ENCODE measurements around the gene SLC22A23.
"Not testable (repeated sequence)": the region's sequence is repeated elsewhere in the genome, so short reads cannot be mapped to it uniquely, and the experiment has no call there.

The SLC22A23 gene

DNA sequence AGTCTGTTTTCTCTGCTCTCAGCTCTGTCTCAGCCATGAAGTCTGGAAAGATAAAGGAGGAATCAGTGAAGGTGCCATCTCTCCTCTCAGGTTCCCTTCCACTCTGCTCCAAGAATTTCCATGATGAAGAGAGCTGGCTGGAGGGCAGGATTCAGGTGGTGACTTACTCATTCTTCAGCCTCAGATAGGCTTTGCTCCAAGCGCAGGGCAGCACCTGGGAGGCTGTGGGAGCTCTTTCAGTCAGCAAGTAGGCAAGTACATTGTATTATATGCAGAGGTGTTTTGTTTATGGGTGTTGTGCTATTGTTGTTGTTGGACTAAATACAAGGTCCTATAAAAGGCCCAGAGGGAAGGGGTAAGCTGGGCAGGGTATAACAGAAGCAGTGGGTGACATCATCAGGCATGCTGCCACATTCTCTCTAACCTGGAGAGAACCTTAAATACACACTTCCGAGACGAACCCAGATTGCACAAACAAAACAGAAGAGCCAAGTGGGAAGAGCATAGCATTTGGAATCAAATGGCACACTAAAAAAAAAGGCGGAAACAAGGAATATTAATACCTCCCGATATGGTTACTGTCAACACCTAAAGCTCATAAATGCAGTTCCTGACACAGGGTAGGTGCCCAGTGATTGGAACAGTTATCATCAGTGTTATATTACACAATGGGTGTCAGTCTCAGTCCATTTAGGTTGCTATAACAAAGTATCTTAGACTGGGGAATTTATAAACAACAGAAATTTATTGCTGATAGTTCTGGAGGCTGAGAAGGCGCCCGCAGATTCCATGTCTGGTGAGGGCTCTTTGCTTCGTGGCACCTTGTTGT, 212.6 kb downstream of the SLC22A23 start:
- no peak for DNase-seq (ENCODE audit: low read depth, low spot score)

DNA sequence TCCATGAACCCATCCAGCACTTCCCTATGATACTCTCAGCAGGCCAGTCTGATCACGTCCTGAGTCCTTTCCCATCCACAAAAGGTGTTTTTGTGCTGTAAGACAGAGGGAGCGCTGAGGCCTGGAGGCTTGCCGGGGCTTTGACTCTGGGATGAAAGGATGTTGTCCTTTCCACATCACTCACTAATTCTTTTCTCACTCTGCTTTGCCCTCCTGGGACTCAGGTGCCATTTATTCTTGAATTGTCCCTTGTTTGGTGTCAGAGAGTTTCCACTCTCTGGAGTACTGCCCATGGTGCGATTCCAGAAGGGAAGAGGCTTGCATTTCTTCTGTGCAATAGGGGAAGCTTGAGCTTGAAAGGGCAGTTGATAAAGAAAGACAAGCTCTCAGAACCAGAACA, 214.1 kb downstream of the SLC22A23 start:
- no peak for DNase-seq (ENCODE audit: low read depth, low spot score)

DNA sequence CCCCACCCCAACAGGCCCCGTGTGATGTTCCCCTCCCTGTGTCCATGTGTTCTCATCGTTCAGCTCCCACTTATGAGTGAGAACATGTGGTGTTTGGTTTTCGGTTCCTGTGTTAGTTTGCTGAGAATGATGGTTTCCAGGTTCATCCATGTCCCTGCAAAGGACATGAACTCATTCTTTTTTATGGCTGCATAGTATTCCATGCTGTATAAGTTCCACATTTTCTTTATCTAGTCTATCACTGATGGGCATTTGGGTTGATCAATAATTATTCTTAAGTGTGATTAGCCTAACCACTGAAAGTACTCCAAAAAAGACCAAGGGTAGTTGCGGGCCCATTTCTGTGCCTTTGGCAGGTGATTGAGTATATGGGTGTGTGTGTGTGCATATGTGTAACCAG, 215.1 kb downstream of the SLC22A23 start:
- not testable (repeated sequence) for DNase-seq (ENCODE audit: low read depth, low spot score)

DNA sequence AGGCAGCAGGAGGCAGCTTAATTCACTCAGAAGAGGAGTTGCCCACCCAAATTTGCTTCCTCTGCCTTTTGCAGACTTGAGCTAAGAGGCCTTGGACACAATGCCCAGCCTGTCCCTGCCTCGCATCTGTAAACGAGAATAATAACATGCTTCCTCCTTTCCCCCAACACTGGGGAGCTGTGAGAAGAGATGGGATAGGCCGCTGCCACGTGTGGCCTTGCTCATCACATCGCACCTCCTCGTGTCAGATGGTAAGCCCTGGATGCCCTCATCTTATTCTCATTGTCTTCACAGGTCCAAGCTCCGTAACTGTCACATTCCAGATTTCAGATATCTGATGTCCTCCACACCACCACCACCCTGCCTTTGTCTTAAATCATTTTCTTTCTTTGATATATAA, 216.3 kb downstream of the SLC22A23 start:
- DNase-seq (ENCODE audit: low read depth, low spot score) = no peak

DNA sequence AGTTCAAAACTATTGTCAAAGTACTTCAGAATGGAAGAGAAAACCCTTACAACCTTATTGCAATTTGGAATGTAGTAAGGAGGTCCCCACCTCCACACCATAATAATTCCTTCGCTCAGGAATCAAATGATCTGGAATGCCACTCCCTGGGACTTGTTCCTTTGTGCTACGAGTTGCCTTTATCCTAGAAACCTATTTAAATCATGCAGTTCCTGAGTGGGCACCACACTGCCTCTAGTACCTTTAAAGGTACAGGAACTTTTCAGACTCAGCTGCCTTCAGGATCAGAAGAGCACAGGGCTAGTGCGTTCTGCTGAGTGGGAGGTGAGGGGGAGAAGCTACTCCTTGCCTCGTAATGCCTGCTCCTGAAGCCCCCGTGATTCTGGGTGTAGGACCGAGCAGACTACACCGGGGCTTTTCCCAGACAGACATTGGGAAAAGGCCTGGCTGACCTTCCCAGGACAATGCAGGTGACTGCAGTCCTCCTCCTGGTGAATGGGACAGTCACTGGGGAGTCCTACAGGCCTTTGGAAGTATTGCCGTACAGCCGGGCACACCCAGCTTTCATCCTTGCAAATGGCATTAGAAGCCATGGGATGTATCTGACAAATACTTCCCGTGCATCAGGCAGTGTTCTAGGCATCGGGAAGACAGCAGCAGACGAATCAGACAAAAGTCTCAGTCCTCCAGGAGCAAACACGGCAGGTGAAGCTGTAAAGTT, 217.6 kb downstream of the SLC22A23 start:
- no peak for DNase-seq (ENCODE audit: low read depth, low spot score)

DNA sequence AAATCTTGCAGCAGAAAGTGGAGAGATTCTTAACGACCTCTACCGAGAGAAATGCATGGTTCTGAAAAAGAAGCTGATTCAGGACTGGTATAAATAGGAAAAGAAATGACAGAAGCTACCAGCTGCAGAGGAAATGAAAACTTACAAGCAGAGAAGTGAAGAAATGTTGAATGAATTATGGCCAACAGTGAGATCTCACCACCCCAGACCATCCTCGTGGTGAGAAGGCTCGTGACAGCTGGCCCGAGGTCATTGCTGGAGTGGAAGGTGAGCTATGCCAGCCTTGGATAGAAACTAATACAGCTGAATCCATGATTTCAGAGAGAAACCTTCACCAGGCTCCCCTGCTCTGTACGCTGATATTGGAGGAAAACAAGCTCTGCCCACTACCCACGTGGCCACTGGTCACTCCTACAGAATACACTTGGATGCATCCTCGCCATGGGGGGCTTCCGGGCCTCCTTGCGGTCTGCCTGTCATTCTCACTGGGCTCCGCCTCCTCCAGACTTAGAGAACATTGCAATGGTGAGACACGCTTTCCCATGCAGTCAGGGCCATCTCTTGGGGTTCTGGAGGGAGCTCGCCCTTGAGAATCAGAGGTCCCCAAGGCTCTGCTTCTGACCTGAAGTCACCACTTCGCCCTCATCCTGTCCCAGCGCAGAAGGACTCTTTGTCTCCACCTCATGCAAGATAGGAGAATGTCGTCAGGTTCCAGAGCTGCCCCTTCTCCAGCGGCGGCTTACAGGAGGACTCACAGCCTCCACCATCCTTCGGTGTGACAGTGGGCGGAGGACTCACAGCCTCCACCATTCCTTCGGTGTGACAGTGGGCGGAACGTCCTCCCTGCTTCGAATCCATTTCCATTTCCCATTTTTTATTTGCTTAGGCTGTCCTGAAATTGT, 218.8 kb downstream of the SLC22A23 start:
- no peak for DNase-seq (ENCODE audit: low read depth, low spot score)

DNA sequence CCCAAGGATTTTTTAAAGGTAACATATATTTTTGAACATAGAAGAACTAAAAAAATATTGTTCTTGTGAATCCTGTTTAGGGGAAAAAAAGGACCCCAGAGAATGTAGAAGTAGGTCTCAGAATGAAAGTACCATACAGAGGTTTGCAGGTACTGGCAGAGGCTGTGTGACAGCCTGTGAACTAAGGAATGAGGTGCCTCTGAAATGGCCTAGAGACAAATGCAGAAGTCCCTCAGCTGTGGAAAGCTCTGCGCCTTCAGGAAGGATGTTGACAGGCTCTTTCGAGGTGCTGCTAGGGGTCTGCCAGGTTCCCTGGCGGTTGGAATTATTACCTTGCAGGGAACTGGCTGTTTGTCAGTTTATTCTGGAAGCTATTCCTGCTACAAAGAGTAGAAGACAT, 220.8 kb downstream of the SLC22A23 start:
- no peak for DNase-seq (ENCODE audit: low read depth, low spot score)

DNA sequence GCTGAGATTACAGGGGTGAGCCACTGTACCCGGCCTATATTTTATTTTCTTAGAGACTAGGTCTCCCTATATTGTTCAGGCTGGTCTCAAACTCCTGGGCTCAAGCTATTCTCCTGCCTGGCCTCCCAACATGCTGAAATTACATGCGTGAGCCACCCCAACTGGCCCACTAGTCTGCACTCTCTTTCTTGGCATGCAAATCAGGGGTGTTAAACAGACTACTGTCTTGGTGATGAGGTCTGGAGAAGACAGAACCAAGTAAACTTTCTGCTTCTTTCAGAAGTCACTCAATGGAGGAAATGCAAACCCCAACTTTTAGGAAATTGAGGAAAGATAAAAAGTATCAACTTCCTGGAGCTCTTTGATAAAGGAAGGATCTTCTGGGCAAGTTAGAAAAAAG, 221.4 kb downstream of the SLC22A23 start:
- no peak for DNase-seq (ENCODE audit: low read depth, low spot score)

DNA sequence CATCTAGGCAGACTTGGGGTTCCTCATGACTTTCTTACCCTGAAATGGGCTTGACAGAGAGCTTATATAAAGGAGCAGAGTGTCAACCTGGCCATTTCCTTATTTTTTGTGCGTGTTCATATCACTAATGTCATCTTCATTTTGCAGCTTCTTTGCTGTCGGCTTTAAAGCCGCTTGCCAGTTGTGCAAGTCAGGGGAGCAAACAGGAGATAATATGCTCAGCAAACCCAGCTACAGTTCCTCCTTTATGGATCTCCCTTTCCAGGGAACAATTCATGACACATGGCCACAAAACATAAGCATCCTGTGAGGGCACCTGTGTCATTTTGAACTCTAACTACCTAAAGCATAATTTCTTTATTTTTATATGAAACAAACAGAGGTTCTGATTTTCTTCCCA, 222.9 kb downstream of the SLC22A23 start:
- DNase-seq (ENCODE audit: low read depth, low spot score) = no peak

DNA sequence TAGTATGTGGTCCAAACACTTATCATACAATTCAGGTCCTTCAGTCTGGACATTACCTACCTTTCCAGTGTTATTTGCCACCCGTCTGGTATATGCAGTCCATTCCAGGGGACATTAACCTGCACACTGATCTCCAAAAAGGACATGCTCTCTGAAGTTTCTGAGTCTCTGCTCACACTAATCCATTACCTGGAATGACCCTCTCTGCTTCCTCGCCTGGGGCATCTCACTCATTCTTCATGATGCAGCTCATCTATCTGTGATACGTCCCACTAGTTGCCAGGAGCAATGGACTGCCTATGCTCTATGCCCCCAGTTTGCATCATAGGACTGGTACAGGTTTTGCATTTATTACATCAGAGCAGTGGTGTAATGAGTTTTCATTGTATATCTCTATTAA, 223.5 kb downstream of the SLC22A23 start:
- DNase-seq (ENCODE audit: low read depth, low spot score) = no peak

DNA sequence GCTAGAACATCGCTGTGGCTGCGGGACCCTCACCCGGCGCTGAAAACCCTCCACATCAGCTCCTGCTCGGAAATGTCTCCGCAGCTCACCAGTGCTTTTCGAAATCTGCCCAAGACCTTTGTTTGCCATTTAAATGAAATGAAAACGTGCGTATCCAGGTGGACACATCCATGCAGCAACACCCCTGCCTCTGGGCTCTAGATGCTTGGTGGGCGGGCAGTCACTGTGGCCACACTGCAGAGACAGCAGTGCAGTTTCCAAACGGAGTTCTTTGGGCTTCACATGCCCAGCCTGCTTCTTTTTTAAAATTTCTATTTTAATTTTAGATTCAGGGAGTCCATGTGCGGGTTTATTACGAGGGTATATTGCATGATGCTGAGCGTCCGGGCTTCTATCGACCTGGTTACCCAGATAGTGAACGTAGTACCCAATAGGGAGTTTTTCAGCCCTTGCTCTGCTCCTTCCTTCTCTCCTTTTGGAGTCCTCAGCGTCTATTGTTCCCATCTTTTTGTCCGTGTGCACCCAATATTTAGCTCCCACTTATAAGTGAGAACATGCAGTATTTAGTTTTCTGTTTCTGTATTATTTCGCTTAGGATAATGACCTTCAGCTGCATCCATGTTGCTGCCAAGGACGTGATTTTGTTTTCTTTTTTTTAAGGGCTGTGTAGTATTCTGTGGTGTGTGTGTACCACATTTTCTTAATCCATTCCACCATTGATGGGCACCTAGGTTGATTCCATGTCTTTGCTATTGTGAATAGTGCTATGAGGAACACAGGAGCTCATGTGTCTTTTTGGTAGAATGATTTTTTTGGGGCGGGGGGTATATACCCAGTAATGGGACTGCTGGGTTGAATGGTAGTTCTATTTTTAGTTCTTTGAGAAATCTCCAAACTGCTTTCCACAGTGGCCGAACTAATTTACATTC, 224.6 kb downstream of the SLC22A23 start:
- DNase-seq (ENCODE audit: low read depth, low spot score) = no peak

DNA sequence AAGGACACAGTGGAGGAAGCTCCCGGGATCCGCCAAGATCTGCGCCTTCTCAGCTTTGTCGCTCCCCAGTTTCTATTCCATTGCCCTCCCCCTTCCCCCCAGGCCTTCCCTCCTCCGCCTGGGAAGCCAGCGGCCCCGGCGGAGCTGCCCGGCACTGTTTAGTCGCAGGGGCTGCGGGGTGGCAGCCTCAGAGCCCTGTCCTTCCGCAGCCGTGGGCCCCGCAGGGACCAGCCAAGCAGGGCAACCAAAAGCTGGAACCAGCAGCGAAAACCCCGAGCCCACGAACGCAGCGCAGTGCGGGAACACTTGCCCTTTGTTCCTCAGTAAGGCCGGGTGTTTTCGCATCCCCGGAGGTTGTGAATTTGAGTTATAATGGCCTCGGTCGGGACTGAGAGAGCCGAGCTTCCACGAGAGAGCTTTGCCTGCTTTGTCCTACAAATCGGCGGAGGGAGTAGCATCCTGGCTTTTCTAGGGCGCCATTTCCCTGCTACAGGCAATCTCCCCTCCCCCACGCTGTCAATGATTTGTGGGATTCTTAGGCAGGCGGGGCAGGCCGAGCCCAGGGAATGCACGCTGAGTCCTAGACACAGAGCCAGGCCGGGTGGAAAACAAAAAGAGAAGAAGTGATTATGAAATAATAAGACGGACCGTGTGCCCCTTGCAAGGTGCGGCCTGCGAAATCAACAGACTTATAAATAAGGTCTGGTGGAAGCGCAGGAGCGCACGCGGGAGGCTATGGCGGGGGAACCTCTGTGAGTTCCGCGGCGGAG, 225.4 kb downstream of the SLC22A23 start:
- DNase-seq (ENCODE audit: low read depth, low spot score) = no peak

DNA sequence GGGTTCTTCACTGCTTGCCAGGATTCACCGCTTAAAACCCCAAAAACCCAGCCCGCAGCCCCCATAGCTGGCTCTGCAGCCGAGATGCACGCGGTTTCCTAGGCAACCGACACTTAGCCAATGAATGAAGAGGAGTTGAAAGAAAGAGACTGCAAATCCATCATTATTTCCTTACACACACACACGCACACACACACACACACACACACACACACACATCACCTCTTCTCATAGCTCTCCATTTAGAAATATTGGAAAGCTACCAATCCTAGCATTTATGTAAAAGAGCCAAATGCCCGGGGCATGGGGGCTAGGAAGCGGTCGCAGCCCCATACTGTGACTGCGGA, 226.0 kb downstream of the SLC22A23 start:
- no peak for DNase-seq (ENCODE audit: low read depth, low spot score)

DNA sequence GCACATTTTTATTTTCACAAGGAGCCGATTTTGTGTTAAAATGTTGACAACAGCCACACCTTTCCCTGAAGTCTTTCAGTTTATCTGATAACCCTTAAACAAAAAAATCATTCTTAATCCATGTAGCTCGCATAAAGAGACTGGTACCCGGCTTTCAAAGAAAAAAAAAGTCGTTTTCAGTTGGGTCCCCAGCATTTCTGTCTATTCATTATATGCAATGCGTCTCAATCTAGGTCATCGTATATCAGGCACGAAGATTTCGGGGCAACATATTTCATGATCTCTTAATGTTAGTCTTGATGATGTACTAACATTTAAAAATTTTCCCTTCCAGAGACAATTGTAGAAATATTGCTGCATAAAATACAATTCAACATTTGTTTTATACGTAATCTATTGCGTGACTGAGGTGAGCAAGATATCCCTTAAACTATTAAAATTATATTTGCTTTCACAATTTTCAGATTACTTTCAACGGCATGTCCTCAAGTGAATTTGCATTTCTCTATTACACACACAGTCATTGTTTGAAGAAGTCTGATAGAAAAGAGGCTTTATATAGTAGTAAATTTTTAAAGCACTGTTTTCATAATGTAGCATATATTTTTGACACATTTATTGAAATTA, 226.5 kb downstream of the SLC22A23 start:
- no peak for DNase-seq (ENCODE audit: low read depth, low spot score)

DNA sequence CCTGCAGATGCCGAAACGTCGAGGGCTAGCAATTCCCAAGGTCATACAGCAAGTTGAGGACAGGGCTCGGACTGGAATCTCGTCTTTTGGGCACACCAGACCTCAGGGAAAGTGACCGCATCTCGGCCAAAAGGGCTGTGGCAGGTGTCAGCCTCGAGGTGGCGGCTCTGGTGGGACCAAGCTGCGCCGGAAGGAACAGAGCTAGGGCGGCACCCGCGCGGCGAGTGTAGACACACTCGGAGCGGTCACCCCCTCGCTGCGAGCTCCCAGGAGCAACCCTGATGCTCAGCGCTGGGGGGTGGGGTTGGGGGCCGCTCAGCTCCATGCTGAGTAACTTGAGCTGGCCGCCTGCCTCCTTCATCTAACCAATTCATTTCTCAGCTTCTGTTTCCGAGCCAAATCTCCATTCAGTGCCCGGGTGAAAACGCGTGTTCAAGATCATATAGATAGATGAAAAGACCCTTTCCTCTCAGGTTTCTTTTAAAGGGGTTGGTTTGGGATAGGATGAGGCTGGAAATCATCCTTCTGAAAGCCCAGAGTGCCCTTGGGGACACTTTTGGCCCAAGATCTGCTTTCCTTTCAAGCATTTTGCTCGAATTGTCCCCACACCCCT, 227.2 kb downstream of the SLC22A23 start:
- no peak for DNase-seq (ENCODE audit: low read depth, low spot score)

DNA sequence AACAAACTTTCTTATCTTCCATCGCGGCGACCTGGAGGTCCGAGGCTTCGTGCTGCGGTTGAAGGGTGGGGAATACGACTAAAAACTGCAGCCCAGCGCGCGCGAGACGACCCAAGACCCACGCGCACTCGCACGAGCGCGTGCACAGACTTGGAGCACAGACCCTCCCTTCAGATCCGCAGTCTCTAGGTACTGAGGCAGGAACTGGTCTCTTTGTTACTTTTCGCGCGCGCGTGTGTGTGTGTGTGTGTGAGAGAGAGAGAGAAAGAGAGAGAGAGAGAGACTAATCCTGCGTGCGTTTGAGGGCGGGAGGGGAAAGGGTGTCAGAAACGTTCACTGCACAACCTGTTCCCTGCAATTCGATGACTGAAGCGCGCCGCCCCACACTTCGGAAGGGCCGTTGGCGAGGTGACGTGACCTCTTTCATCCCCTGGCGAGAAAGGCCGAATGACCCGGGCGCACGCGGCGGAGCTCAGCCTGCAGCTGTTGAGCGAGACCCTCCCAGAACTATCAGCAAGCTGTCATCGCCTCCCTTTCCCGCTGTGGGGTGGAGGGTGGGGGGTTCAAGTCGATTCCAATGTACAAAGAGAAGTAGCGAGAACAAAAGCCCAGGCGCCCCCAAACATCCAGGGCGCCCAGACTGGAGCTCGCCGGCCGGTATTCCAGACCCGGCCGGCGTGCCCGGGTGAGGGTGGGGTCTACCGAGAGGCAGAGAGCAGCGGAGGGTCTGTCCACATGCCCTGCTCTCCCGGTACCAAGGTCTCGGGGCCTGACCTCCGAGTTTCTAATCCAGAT, 227.9 kb downstream of the SLC22A23 start:
- no peak for DNase-seq (ENCODE audit: low read depth, low spot score)

DNA sequence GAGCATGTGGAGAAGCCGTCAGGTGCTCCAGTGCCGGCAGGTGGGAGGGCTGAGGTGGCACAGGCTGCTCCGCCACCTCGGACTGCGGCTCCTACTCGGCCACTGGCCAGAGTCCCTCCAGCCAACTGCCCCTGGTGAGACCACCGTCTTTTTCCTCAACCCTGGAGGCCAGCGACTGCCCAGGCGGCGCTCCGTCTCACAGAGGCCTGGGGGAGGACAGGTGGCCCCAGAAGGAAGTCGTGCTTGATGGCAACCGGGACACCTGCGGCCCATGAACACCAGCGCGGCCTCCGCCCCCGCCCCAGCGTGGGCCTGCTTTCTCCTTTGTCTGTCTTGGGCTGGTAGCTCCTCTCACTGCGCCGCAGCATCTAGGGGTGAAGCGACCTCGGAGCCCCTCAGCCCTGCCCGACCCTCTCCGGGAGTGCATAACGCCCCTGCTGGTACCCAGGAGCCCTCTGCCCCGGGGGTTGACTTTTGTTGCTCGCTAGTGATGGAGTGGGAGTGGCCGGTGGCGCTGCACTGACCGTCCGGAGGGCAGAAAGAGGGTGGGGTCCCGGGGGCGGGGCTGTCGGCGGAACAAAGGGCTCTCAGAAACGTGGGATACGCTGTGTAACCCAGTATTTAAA, 228.7 kb downstream of the SLC22A23 start:
- no peak for DNase-seq (ENCODE audit: low read depth, low spot score)

DNA sequence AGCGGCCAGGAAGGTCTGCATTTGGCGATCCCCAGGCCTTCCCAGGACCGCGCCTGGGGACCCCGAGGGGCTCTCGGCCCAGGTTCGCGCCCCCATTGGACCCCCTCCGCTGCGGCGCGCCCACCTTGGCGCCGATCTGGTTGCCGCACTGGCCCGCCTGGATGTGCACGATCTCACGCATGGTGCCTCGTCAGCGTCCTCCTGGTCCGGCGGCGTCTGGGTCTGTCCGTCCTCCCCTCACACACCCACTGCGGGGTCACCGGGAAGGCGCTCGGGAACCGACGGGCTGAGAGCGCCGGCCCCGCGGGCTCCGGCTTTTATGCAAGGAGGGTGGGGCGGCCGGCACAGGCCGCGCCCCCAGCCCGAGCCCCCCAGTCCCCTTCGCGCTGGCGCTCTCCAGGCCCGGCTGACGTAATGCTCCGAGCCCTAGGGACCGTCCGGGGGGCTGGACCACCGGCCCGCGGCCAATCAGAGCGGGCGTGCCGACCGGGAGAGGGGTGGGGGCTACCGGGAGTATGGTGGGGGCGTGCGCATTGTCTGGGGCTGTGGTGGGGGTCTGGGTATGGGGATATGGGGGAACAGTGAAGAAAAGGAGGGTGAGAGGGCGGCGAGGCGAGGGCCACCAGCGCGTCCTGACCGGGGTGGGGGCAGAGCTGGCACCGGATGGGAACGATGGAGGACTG, 229.3 kb downstream of the SLC22A23 start, which contains the start of gene TUBB2B:
TSS of gene TUBB2B (minus strand) at position 291 of the 683 bp plus-strand sequence. CDS start at position 181, 110 bp downstream.
- DNase-seq (ENCODE audit: low read depth, low spot score) = no peak
